ENCODE data around the gene ZBTB7B.

The ZBTB7B gene

DNA sequence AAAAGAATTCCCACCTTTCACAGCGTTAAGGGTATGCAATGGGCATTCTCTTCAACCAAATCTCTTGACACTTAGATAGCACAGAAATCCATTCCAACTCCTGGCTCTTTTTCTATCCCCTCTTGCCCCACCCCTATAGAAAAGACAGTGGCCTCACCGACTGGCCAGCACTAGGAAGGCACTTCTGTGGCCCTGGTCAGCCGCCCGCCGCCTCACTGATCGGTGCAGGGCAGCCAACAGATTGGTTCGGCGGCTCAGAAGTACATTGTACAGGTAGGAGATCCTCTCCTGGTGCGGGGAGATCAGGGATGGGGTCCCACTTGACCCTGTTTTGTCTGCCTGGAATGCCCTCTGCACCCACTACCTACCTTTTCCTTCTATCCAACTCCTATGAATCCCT is 21.7 kb downstream of the ZBTB7B start:
- TF ChIP-seq POLR2AphosphoS5 (IDR thresholded peaks at IDR 0.05; ENCODE audit: low read depth, low read length), result no peak
- TF ChIP-seq TAF1 (IDR thresholded peaks at IDR 0.05; ENCODE audit: borderline replicate concordance, insufficient read depth, low read length), result no peak
- TF ChIP-seq, protein P1, sequence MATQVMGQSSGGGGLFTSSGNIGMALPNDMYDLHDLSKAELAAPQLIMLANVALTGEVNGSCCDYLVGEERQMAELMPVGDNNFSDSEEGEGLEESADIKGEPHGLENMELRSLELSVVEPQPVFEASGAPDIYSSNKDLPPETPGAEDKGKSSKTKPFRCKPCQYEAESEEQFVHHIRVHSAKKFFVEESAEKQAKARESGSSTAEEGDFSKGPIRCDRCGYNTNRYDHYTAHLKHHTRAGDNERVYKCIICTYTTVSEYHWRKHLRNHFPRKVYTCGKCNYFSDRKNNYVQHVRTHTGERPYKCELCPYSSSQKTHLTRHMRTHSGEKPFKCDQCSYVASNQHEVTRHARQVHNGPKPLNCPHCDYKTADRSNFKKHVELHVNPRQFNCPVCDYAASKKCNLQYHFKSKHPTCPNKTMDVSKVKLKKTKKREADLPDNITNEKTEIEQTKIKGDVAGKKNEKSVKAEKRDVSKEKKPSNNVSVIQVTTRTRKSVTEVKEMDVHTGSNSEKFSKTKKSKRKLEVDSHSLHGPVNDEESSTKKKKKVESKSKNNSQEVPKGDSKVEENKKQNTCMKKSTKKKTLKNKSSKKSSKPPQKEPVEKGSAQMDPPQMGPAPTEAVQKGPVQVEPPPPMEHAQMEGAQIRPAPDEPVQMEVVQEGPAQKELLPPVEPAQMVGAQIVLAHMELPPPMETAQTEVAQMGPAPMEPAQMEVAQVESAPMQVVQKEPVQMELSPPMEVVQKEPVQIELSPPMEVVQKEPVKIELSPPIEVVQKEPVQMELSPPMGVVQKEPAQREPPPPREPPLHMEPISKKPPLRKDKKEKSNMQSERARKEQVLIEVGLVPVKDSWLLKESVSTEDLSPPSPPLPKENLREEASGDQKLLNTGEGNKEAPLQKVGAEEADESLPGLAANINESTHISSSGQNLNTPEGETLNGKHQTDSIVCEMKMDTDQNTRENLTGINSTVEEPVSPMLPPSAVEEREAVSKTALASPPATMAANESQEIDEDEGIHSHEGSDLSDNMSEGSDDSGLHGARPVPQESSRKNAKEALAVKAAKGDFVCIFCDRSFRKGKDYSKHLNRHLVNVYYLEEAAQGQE (IDR thresholded peaks at IDR 0.05; ENCODE audit: insufficient read depth in 1 of 2, low read depth in 2 of 2, low read length in 2 of 2), result no peak
- TF ChIP-seq FOXP2 (optimal IDR thresholded peaks at IDR 0.05; ENCODE audit: borderline replicate concordance, extremely low read depth, extremely low read length, insufficient read depth), result no peak
- TF ChIP-seq SIN3A (IDR thresholded peaks at IDR 0.05; ENCODE audit: borderline replicate concordance, insufficient read depth, low read length), result no peak

DNA sequence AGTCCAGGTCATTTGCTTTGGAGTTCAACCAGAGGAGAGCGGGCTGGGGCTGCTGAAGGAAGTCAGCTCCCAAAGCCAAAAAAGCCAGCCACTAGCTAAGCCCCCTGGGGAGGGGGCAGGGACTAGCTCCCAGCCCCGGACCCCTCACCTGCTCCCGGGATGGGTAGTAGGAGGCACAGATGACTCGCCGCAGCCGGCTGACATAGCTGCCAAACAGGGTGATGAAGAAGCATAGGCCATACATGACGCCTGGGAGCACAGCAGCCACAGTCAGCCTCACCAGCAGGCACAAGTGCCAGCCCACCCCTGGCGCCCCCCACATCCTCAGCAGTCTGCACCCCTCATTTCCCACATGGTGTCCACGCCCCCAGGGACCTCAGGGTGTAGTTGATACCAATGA is 23.6 kb downstream of the ZBTB7B start:
- TF ChIP-seq, protein P1 (IDR thresholded peaks at IDR 0.05; ENCODE audit: insufficient read depth in 1 of 2, low read depth in 2 of 2, low read length in 2 of 2), result no peak
- TF ChIP-seq POLR2AphosphoS5 (IDR thresholded peaks at IDR 0.05; ENCODE audit: low read depth, low read length), result no peak
- TF ChIP-seq FOXP2 (optimal IDR thresholded peaks at IDR 0.05; ENCODE audit: borderline replicate concordance, extremely low read depth, extremely low read length, insufficient read depth), result no peak
- TF ChIP-seq SIN3A (IDR thresholded peaks at IDR 0.05; ENCODE audit: borderline replicate concordance, insufficient read depth, low read length), result no peak
- TF ChIP-seq TAF1 (IDR thresholded peaks at IDR 0.05; ENCODE audit: borderline replicate concordance, insufficient read depth, low read length), result no peak

DNA sequence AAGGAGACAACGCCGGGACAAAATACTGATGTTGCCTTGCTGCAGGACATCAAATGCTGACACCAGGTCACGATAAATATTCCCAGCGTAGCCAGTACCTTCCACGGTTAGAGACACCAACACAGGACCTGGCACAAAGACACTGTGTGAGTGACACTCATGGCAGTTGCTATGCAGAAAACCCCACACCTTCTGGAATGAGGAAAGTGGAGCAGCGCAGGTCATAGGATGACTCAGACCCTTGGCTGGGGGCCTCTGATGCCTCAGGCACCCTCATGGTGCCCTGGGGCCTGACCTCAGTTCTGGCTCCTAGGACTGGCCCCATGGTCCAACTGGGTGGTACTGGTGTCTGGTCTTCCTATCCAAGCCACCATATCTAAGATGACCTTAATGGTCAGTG is 24.0 kb downstream of the ZBTB7B start:
- TF ChIP-seq FOXP2 (optimal IDR thresholded peaks at IDR 0.05; ENCODE audit: borderline replicate concordance, extremely low read depth, extremely low read length, insufficient read depth), result no peak
- no peak for TF ChIP-seq TAF1 (IDR thresholded peaks at IDR 0.05; ENCODE audit: borderline replicate concordance, insufficient read depth, low read length)
- TF ChIP-seq, protein P1 (IDR thresholded peaks at IDR 0.05; ENCODE audit: insufficient read depth in 1 of 2, low read depth in 2 of 2, low read length in 2 of 2), result no peak
- no peak for TF ChIP-seq SIN3A (IDR thresholded peaks at IDR 0.05; ENCODE audit: borderline replicate concordance, insufficient read depth, low read length)
- TF ChIP-seq POLR2AphosphoS5 (IDR thresholded peaks at IDR 0.05; ENCODE audit: low read depth, low read length), result no peak

DNA sequence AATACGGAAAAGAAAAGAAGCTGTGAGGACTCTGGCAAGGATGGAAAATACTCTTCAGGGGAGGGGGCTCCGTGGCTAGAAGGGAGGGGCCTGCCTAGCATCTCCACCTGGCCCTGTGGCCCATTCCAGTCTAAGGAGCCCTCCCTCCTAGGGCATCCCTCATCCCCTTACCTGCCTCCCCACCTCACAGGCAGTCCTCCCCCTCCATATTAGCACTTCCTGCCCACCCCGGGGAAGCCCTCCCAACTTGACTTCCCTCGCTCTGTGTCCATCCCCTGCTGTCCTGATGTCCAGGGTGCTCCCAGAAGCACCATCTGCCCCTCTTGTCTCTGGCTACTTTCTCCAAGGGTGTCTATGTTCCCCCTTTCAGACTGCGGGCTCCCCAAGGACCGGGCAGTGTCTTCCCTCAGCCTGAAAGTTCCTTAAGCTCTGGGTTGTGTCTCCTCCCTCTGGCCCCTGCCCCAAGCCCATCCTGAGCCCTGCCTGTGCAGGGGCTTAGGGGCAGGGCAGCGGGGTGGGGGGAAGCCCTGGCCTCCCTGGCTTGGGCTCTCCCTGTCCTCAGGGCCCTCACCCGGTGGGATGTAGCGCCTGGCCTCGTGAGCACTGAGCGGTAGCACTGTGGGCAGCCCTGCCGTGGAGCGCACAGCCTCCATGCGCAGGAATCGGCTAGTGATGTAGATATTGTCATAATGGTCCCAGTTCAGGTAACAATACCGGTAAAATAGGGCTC is 27.1 kb downstream of the ZBTB7B start:
- TF ChIP-seq, protein P1 (IDR thresholded peaks at IDR 0.05; ENCODE audit: insufficient read depth in 1 of 2, low read depth in 2 of 2, low read length in 2 of 2), result no peak
- TF ChIP-seq TAF1 (IDR thresholded peaks at IDR 0.05; ENCODE audit: borderline replicate concordance, insufficient read depth, low read length) (no peak), SIN3A (IDR thresholded peaks at IDR 0.05; ENCODE audit: borderline replicate concordance, insufficient read depth, low read length) (no peak), POLR2AphosphoS5 (IDR thresholded peaks at IDR 0.05; ENCODE audit: low read depth, low read length) (no peak), FOXP2 (optimal IDR thresholded peaks at IDR 0.05; ENCODE audit: borderline replicate concordance, extremely low read depth, extremely low read length, insufficient read depth) (no peak)
